WTC11 (cell line): ENCODE measurements around the gene SDE2.

Source experiments
- AFF4 ChIP-seq: sonication (generic); formaldehyde crosslinking; IDR thresholded peaks from 2 replicates; pipeline ENCODE4 v1.8.1; 2023; ENCODE audit warnings: mild to moderate bottlenecking, missing genetic modification reagents, borderline replicate concordance
- CTCF ChIP-seq: fragments of 200-600 bp; IDR thresholded peaks from 2 replicates; pipeline ENCODE4 v1.8.0; 2022; ENCODE audit warnings: antibody characterized with exemption
- MAX ChIP-seq: sonication (generic); formaldehyde crosslinking; IDR thresholded peaks from 2 replicates; pipeline ENCODE4 v1.8.0; 2022; ENCODE audit warnings: mild to moderate bottlenecking, missing genetic modification reagents
- ZNF396 ChIP-seq: fragments of 250-450 bp; sonication (Bioruptor Pico); IDR thresholded peaks from 2 replicates; pipeline ENCODE4 v1.8.0; 2021; ENCODE audit warnings: mild to moderate bottlenecking, moderate library complexity, borderline replicate concordance
- ZNF423 ChIP-seq: fragments of 250-450 bp; sonication (Bioruptor Pico); IDR thresholded peaks from 2 replicates; pipeline ENCODE4 v2.1.2; 2022; ENCODE audit warnings: mild to moderate bottlenecking, moderate library complexity

- TF ChIP-seq AFF4 (CRISPR knock-in tag), result no peak
- no peak for TF ChIP-seq CTCF
- no peak for TF ChIP-seq ZNF396 (CRISPR knock-in tag)
- TF ChIP-seq MAX, result no peak
- TF ChIP-seq ZNF423, result no peak
These were observed 49.7 kb upstream of the SDE2 start for GRCh38 chr1:226048886-226049285.
